Brain microvascular endothelial cell (primary cell): Measurements from ENCODE around the gene CDK12.
"Not testable (repeated sequence)": the region's sequence is repeated elsewhere in the genome, so short reads cannot be mapped to it uniquely, and the experiment has no call there.

Experiments
- DNase-seq: peaks from one replicate; pipeline ENCODE4 v3.0.0-alpha.2; 2020
- H3K27ac ChIP-seq: fragments of 250-450 bp; sonication (Bioruptor Pico); 2 replicates; pipeline ENCODE4 v1.5.1; 2020; ENCODE audit warnings: mild to moderate bottlenecking, moderate library complexity
- H3K27me3 ChIP-seq: fragments of 250-450 bp; sonication (Bioruptor Pico); replicated peaks from 2 replicates; pipeline ENCODE4 v1.5.1; 2020; ENCODE audit warnings: mild to moderate bottlenecking
- H3K36me3 ChIP-seq: fragments of 250-450 bp; sonication (Bioruptor Pico); replicated peaks from 2 replicates; pipeline ENCODE4 v1.5.1; 2020; ENCODE audit warnings: mild to moderate bottlenecking
- H3K4me3 ChIP-seq: 2 replicates; pipeline ENCODE4 v1.5.1; 2011; ENCODE audit warnings: low read depth, mild to moderate bottlenecking, control low read depth, low read length, moderate library complexity
- in situ Hi-C: cut with HindIII; loops from 2 replicates; pipeline ENCODE4 v1.10.0; 2017; ENCODE audit warnings: low sequenced_read_pairs, low pct_ligation_motif_present
- TF ChIP-seq, protein P1 (sequence below): IDR thresholded peaks from 2 replicates; pipeline ENCODE4 v1.5.1; 2011; ENCODE audit warnings: low read depth, mild to moderate bottlenecking, moderate library complexity, low read length, control low read depth, inconsistent platforms; ENCODE audit errors: missing control alignments

Gene CDK12

DNA sequence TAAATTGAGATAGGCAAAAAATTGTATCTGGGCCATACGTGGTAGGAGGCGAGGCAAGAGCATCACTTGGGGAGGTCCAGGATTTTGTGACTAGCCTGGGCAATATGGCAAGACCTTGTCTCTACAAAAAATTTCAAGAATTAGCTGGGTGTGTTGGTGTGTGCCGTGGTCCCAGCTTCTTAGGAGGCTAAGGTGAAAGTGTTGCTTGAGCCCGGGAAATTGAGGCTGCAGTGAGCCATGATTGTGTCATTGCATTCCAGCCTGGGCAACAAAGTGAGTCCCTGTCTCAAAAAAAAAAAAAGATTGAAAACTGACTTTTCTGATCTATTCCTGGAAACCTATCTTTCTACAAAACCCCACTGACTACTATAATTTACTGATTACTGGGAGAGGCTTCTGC lies 26.7 kb downstream of the CDK12 start:
- in situ Hi-C loops: no loop called here
- TF ChIP-seq, protein P1, sequence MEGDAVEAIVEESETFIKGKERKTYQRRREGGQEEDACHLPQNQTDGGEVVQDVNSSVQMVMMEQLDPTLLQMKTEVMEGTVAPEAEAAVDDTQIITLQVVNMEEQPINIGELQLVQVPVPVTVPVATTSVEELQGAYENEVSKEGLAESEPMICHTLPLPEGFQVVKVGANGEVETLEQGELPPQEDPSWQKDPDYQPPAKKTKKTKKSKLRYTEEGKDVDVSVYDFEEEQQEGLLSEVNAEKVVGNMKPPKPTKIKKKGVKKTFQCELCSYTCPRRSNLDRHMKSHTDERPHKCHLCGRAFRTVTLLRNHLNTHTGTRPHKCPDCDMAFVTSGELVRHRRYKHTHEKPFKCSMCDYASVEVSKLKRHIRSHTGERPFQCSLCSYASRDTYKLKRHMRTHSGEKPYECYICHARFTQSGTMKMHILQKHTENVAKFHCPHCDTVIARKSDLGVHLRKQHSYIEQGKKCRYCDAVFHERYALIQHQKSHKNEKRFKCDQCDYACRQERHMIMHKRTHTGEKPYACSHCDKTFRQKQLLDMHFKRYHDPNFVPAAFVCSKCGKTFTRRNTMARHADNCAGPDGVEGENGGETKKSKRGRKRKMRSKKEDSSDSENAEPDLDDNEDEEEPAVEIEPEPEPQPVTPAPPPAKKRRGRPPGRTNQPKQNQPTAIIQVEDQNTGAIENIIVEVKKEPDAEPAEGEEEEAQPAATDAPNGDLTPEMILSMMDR: no peak

DNA sequence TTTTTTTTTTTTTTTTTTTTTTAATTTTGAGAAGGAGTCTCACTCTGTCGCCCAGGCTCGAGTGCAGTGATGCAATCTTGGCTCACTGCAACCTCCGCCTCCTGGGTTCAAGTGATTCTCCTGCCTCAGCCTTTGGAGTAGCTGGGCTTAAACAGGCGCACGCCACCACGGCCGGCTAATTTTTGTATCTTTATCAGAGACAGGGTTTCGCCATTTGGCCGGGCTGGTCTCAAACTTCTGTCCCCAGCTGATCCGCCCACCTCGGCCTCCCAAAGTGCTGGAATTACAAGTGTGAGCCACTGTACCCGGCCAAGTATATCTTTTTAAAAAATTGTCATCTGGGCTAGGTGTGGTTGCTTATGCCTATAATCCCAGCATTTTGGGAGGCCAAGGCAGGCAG lies 35.6 kb downstream of the CDK12 start:
- H3K36me3 ChIP-seq: peaks cover 68% of the 10 kb centered on the region
- H3K27ac ChIP-seq, in situ Hi-C loops, DNase-seq, H3K4me3 ChIP-seq, H3K27me3 ChIP-seq: not testable (repeated sequence)

More for the DNA sequence above, 26.7 kb downstream of the CDK12 start:
- no peaks in the 10 kb centered on the region for H3K27me3 ChIP-seq
- no peak for DNase-seq
- peaks cover 24% of the 10 kb centered on the region for H3K36me3 ChIP-seq
- H3K4me3 ChIP-seq: no peak overlapping the region
- no peak overlapping the region for H3K27ac ChIP-seq

DNA sequence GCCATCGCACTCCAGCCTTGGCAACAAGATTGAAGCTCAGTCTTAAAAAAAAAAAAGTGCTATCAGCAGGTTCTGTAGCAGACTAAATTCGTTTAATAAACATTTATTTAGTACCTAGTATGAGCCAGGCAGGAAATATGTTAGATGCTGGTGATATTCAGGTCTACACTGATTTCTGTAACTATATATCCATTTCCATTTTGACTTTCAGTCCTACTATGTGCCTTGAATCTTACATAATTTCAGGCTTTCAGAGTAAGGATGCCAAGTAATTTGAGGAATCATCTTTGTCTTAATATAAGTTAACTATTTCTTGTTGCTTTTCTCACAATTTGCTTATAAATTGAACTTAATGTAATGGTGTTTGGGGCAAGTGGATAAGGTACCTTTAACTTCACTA lies 46.2 kb downstream of the CDK12 start:
- Histone ChIP-seq H3K27ac (no peak overlapping the region), H3K36me3 (peaks cover 64% of the 10 kb centered on the region), H3K27me3 (no peaks in the 10 kb centered on the region), H3K4me3 (no peak overlapping the region)
- in situ Hi-C loops: no loop called here
- no peak for DNase-seq
- TF ChIP-seq, protein P1: no peak

DNA sequence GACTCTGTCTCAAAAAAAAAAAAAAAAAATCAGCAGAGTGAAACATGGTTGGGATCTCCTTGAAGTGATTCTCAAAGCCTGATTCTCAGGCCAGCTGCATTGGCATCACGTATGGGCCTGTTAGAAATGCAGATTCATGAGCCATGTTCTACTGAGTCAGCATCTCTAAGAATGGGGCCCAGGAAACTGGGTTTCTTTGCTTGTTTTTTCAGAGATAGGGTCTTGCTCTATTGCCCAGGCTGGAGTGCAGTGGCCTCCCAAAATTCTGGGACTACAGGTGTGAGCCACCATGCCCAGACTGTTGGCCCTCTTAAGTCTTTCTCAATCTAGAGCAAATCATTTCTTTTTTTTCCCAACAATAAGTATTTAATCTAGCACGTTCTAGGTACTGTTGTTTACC lies 47.7 kb downstream of the CDK12 start:
- Histone ChIP-seq H3K36me3 (peaks cover 57% of the 10 kb centered on the region), H3K4me3 (no peak overlapping the region), H3K27ac (no peak overlapping the region), H3K27me3 (no peaks in the 10 kb centered on the region)
- TF ChIP-seq, protein P1: no peak
- DNase-seq: no peak
- in situ Hi-C loops: no loop called here

DNA sequence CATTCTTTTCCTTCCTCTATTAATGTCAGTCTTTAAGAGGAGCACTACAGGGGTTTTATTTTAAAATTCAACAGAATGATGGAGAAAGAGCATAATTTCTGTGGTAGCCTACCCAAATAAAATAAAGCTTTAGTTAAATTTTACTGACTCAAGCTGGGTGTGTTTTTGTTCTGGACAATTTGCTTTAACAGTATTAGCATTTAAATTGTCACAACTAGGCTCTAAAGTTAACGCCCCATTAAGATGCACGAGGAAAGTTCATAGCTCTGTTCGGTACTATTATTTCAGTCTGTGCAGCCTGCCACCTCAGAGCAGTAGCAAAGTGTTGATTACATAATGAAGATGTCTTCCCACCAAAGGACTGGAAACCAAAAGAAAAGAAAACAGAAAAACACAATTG lies 52.0 kb downstream of the CDK12 start:
- DNase-seq: no peak
- in situ Hi-C loops: no loop called here
- peaks cover 63% of the 10 kb centered on the region for H3K36me3 ChIP-seq
- H3K27me3 ChIP-seq: no peaks in the 10 kb centered on the region
- no peak overlapping the region for H3K27ac ChIP-seq
- TF ChIP-seq, protein P1: no peak
- no peak overlapping the region for H3K4me3 ChIP-seq

DNA sequence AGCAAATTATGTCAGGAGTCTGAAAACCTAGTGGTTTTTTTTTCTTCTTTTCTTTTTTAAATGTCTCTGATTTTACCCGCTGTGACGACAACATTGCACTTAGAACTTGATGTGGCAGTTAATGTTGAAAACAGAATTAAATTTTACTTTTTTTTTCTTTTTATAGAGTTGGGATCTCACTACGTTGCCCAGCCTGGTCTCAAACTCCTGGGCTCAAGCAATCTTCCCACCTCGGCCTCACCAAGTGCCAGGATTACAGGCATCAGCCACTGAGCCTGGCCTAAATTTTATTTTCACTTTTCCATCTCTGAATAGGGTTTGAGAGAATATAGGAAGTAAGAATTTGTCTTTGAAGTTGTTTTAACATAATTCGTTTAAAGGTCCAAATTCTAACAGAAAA lies 52.6 kb downstream of the CDK12 start:
- in situ Hi-C loops: no loop called here
- Histone ChIP-seq H3K27me3 (no peaks in the 10 kb centered on the region), H3K36me3 (peaks cover 69% of the 10 kb centered on the region), H3K27ac (no peak overlapping the region), H3K4me3 (no peak overlapping the region)
- DNase-seq: no peak
- TF ChIP-seq, protein P1: no peak
